HL-60 (cell line): ENCODE data around the gene GUCD1.

Experiments used
- DNase-seq, 2 experiments: peaks; one replicate each; pipeline ENCODE4 v3.0.0-alpha.2; 2010 to 2020; ENCODE audit warnings: low read depth in 1 of 2, low spot score in 1 of 2
- H3K27ac ChIP-seq: fragments of 250-450 bp; sonication (Bioruptor Pico); replicated peaks from 2 replicates; pipeline ENCODE4 v1.5.1; 2020; ENCODE audit warnings: mild to moderate bottlenecking, moderate library complexity
- H3K27me3 ChIP-seq: fragments of 250-450 bp; sonication (Bioruptor Pico); 2 replicates; pipeline ENCODE4 v1.5.1; 2021; ENCODE audit warnings: mild to moderate bottlenecking, moderate library complexity; ENCODE audit not compliant: insufficient read depth, poor library complexity, severe bottlenecking
- H3K4me3 ChIP-seq: replicated peaks from 2 replicates; pipeline ENCODE4 v1.5.1; 2011; ENCODE audit warnings: mild to moderate bottlenecking, control low read depth, low read length; ENCODE audit not compliant: insufficient read depth
- CTCF ChIP-seq: IDR thresholded peaks from one replicate; pipeline ENCODE4 v1.5.1; 2011; ENCODE audit warnings: low read length, control low read depth, inconsistent platforms; ENCODE audit not compliant: insufficient read depth
- GABPA ChIP-seq: IDR thresholded peaks from 2 replicates; pipeline ENCODE4 v1.6.1; 2012; ENCODE audit warnings: low read depth
- POLR2AphosphoS5 ChIP-seq: IDR thresholded peaks from 2 replicates; pipeline ENCODE4 v1.6.1; 2012; ENCODE audit warnings: low read depth
- REST ChIP-seq: IDR thresholded peaks from 2 replicates; pipeline ENCODE4 v1.6.1; 2012; ENCODE audit warnings: low read depth; ENCODE audit not compliant: insufficient replicate concordance
- SPI1 ChIP-seq: IDR thresholded peaks from 2 replicates; pipeline ENCODE4 v1.6.1; 2012; ENCODE audit warnings: low read depth, mild to moderate bottlenecking, borderline replicate concordance

The GUCD1 gene

GRCh38 chr22:24571266-24571665, 16.3 kb upstream of the GUCD1 start:
- no peak for DNase-seq
- Histone ChIP-seq H3K27ac (no peak overlapping the region), H3K27me3 (no peaks in the 10 kb centered on the region), H3K4me3 (no peak overlapping the region)
- TF ChIP-seq SPI1 (no peak), GABPA (no peak), REST (no peak), CTCF (no peak), POLR2AphosphoS5 (no peak)

GRCh38 chr22:24567668-24568067, 12.7 kb upstream of the GUCD1 start:
- Histone ChIP-seq H3K27ac (no peak overlapping the region), H3K4me3 (no peak overlapping the region), H3K27me3 (no peaks in the 10 kb centered on the region)
- TF ChIP-seq GABPA (no peak), REST (no peak), CTCF (no peak), SPI1 (no peak), POLR2AphosphoS5 (no peak)
- no peak for DNase-seq

GRCh38 chr22:24566899-24567511, 12.1 kb upstream of the GUCD1 start:
- TF ChIP-seq POLR2AphosphoS5 (no peak), SPI1 (no peak)
- no peaks in the 10 kb centered on the region for H3K27me3 ChIP-seq
- no peak overlapping the region for H3K27ac ChIP-seq
- DNase-seq, result no peak
- H3K4me3 ChIP-seq, result no peak overlapping the region

- TF ChIP-seq POLR2AphosphoS5 (no peak), GABPA (no peak), SPI1 (no peak), CTCF (no peak), REST (no peak)
- H3K27ac ChIP-seq, result no peak overlapping the region
- no peak overlapping the region for H3K4me3 ChIP-seq
Measured at GRCh38 chr22:24565077-24565476, 10.1 kb upstream of the GUCD1 start.

More at GRCh38 chr22:24565077-24565476, 10.1 kb upstream of the GUCD1 start:
- H3K27me3 ChIP-seq, result no peaks in the 10 kb centered on the region
- DNase-seq, result no peak
